Thoracic aorta (tissue), 2 donors: ENCODE results near the gene CIB2. TPM values are rescaled to one million over a fixed set of nuclear protein-coding genes. Genes with fewer than 3 reads are reported as not detected.

Source experiments
- ATAC-seq: fragments of 150-250 bp; one replicate; pipeline ENCODE4 v1.8.0; 2017; ENCODE audit warnings: low read depth; ENCODE audit not compliant: insufficient number of reproducible peaks, low FRiP score
- DNase-seq: peaks from one replicate; pipeline ENCODE4 v3.0.0-alpha.2; 2020; ENCODE audit warnings: low spot score
- H3K27ac ChIP-seq, 2 donors: fragments of 200-600 bp; sonication (generic); 1 replicate in 1 of 2; 2 replicates in 1 of 2; pipeline ENCODE4 v1.5.1; 2016; ENCODE audit warnings: mild to moderate bottlenecking in 2 of 2, moderate library complexity in 2 of 2
- H3K27me3 ChIP-seq: fragments of 200-600 bp; sonication (generic); replicated peaks from 2 replicates; pipeline ENCODE4 v1.6.0; 2016; ENCODE audit warnings: mild to moderate bottlenecking; ENCODE audit not compliant: insufficient read depth
- H3K36me3 ChIP-seq: fragments of 200-600 bp; sonication (generic); one replicate; pipeline ENCODE4 v1.5.1; 2016
- H3K4me1 ChIP-seq, 2 donors: fragments of 200-600 bp; sonication (generic); 1 replicate in 1 of 2; 2 replicates in 1 of 2; pipeline versions ENCODE4 v1.5.1 to v1.6.0; 2016; ENCODE audit warnings: low read depth in 2 of 2, mild to moderate bottlenecking in 1 of 2; ENCODE audit not compliant: control insufficient read depth in 1 of 2
- H3K4me3 ChIP-seq: fragments of 200-600 bp; sonication (generic); 2 replicates; pipeline ENCODE4 v1.5.1; 2016; ENCODE audit warnings: mild to moderate bottlenecking
- H3K9me3 ChIP-seq: fragments of 200-600 bp; sonication (generic); 2 replicates; pipeline ENCODE4 v1.5.1; 2016
- CTCF ChIP-seq: fragments of 200-600 bp; sonication (generic); IDR thresholded peaks from one replicate; pipeline ENCODE4 v1.5.1; 2019; ENCODE audit warnings: antibody characterized with exemption
- total RNA-seq, 2 donors: library from RNA; depleted of rRNA; stranded (reverse); fragments of >200 nt; gene quantifications; one replicate each; pipeline versions ENCODE4 v1.1.0 to v1.2.3, GENCODE V29; 2016

The CIB2 gene
- total RNA-seq = 1 to 10 TPM; 1.2 to 7.9 TPM

- Histone ChIP-seq H3K36me3 (no peaks in the 10 kb centered on the region), H3K4me3 (peak within 1 kb of the TSS; percentile 77), H3K4me1 (peaks cover 9 to 17% of the 10 kb centered on the region in 2 donors), H3K9me3 (no peaks in the 10 kb centered on the region), H3K27ac (peak within 1 kb of the TSS; percentile 61 to 63), H3K27me3 (no peaks in the 10 kb centered on the region)
- peak; percentile 76 for TF ChIP-seq CTCF
- DNase-seq (no peak), ATAC-seq (peak; percentile 79)
These were observed at the start of gene CIB2 for GRCh38 chr15:78131295-78132061. Gene CIB2 (minus strand): TSS chr15:78131445. CDS start chr15:78131215, 230 bp downstream.

- Histone ChIP-seq H3K27me3 (no peaks in the 10 kb centered on the region), H3K4me1 (no peaks in the 10 kb centered on the region), H3K36me3 (no peaks in the 10 kb centered on the region), H3K27ac (no peak overlapping the region), H3K4me3 (no peak overlapping the region), H3K9me3 (no peaks in the 10 kb centered on the region)
- TF ChIP-seq CTCF = no peak
- ATAC-seq (no peak), DNase-seq (no peak)
These were observed 48.7 kb upstream of the CIB2 start for GRCh38 chr15:78179906-78180305.

GRCh38 chr15:78179286-78179840 is 48.1 kb upstream of the CIB2 start:
- H3K4me1 ChIP-seq = no peaks in the 10 kb centered on the region
- DNase-seq (no peak), ATAC-seq (no peak)
- no peaks in the 10 kb centered on the region for H3K36me3 ChIP-seq
- no peak overlapping the region for H3K27ac ChIP-seq
- H3K4me3 ChIP-seq = no peak overlapping the region
- no peaks in the 10 kb centered on the region for H3K9me3 ChIP-seq
- H3K27me3 ChIP-seq = no peaks in the 10 kb centered on the region
- TF ChIP-seq CTCF = no peak

GRCh38 chr15:78178064-78178463 is 46.8 kb upstream of the CIB2 start:
- H3K36me3 ChIP-seq = no peaks in the 10 kb centered on the region
- no peaks in the 10 kb centered on the region for H3K9me3 ChIP-seq
- ATAC-seq = no peak
- H3K4me3 ChIP-seq = no peak overlapping the region
- H3K27me3 ChIP-seq = no peaks in the 10 kb centered on the region
- no peaks in the 10 kb centered on the region for H3K4me1 ChIP-seq
- H3K27ac ChIP-seq = no peak overlapping the region
- DNase-seq = no peak
- TF ChIP-seq CTCF = no peak

- Histone ChIP-seq H3K36me3 (peaks cover 4% of the 10 kb centered on the region), H3K27ac (no peak overlapping the region), H3K27me3 (no peaks in the 10 kb centered on the region), H3K4me3 (no peak overlapping the region), H3K9me3 (no peaks in the 10 kb centered on the region), H3K4me1 (no peaks in the 10 kb centered on the region)
- ATAC-seq (no peak), DNase-seq (no peak)
- peak; percentile 14 for TF ChIP-seq CTCF
These were observed 46.2 kb upstream of the CIB2 start for GRCh38 chr15:78177447-78177873.
